H9 (cell line): Measurements from ENCODE around the gene KIAA1549. TPM values are rescaled to one million over a fixed set of nuclear protein-coding genes. Genes with fewer than 3 reads are reported as not detected.

Experiments
- DNase-seq: peaks from one replicate; pipeline ENCODE4 v3.0.0-alpha.2; 2017
- H2AFZ ChIP-seq: one replicate; pipeline ENCODE4 v1.6.1; 2013; ENCODE audit warnings: mild to moderate bottlenecking, low read length, control low read depth, moderate library complexity
- H2AK5ac ChIP-seq: 2 replicates; pipeline ENCODE4 v1.6.1; 2013; ENCODE audit warnings: low read length, control low read depth, mixed read lengths; ENCODE audit not compliant: insufficient read length
- H2BK120ac ChIP-seq: one replicate; pipeline ENCODE4 v1.6.1; 2013; ENCODE audit warnings: low read depth, mild to moderate bottlenecking, low read length, control low read depth, inconsistent platforms; ENCODE audit not compliant: poor library complexity, severe bottlenecking
- H2BK12ac ChIP-seq: 2 replicates; pipeline ENCODE4 v1.6.1; 2013; ENCODE audit warnings: low read length, control low read depth, mixed read lengths, low read depth; ENCODE audit not compliant: insufficient read length
- H2BK15ac ChIP-seq: 2 replicates; pipeline ENCODE4 v1.6.1; 2013; ENCODE audit warnings: low read depth, low read length, control low read depth
- H2BK20ac ChIP-seq: one replicate; pipeline ENCODE4 v1.6.1; 2013; ENCODE audit warnings: low read depth, mild to moderate bottlenecking, low read length, control low read depth, inconsistent platforms; ENCODE audit not compliant: poor library complexity, severe bottlenecking
- H2BK5ac ChIP-seq: 2 replicates; pipeline ENCODE4 v1.6.1; 2013; ENCODE audit warnings: low read length, control low read depth, mixed read lengths; ENCODE audit not compliant: insufficient read length
- H3K14ac ChIP-seq: 2 replicates; pipeline ENCODE4 v1.6.1; 2013; ENCODE audit warnings: low read length, control low read depth; ENCODE audit not compliant: insufficient read depth
- H3K18ac ChIP-seq: 2 replicates; pipeline ENCODE4 v1.6.1; 2013; ENCODE audit warnings: low read depth, mild to moderate bottlenecking, mixed read lengths, low read length, control low read depth; ENCODE audit not compliant: insufficient read length
- H3K23ac ChIP-seq: 2 replicates; pipeline ENCODE4 v1.6.1; 2013; ENCODE audit warnings: low read length, control low read depth, mixed read lengths, low read depth; ENCODE audit not compliant: insufficient read length
- H3K23me2 ChIP-seq: 2 replicates; pipeline ENCODE4 v1.6.1; 2013; ENCODE audit warnings: low read depth, mild to moderate bottlenecking, mixed read lengths, low read length, control low read depth; ENCODE audit not compliant: insufficient read length, poor library complexity, severe bottlenecking
- H3K27ac ChIP-seq: 2 replicates; pipeline ENCODE4 v1.5.1; 2013; ENCODE audit warnings: low read length, control low read depth, mixed read lengths, low read depth; ENCODE audit not compliant: insufficient read length
- H3K27me3 ChIP-seq: 2 replicates; pipeline ENCODE4 v1.6.1; 2013; ENCODE audit warnings: low read length, control low read depth, inconsistent platforms; ENCODE audit not compliant: insufficient read depth
- H3K4ac ChIP-seq: 2 replicates; pipeline ENCODE4 v1.6.1; 2013; ENCODE audit warnings: low read depth, mild to moderate bottlenecking, control low read depth, inconsistent platforms, low read length, moderate library complexity
- H3K4me1 ChIP-seq: 2 replicates; pipeline ENCODE4 v1.6.1; 2013; ENCODE audit warnings: low read length, control low read depth, inconsistent platforms; ENCODE audit not compliant: insufficient read depth
- H3K4me2 ChIP-seq: 2 replicates; pipeline ENCODE4 v1.6.1; 2013; ENCODE audit warnings: low read length, control low read depth, mixed read lengths; ENCODE audit not compliant: insufficient read length, insufficient read depth
- H3K56ac ChIP-seq: 2 replicates; pipeline ENCODE4 v1.6.1; 2013; ENCODE audit warnings: low read depth, mild to moderate bottlenecking, mixed read lengths, low read length, control low read depth; ENCODE audit not compliant: insufficient read length
- H3K79me1 ChIP-seq: 2 replicates; pipeline ENCODE4 v1.6.1; 2013; ENCODE audit warnings: low read depth, mild to moderate bottlenecking, moderate library complexity, low read length, control low read depth, inconsistent platforms; ENCODE audit not compliant: insufficient read depth, poor library complexity, severe bottlenecking
- H3K79me2 ChIP-seq: 2 replicates; pipeline ENCODE4 v1.6.1; 2013; ENCODE audit warnings: low read length, control low read depth, inconsistent platforms; ENCODE audit not compliant: insufficient read depth
- H3K9ac ChIP-seq: 2 replicates; pipeline ENCODE4 v1.6.1; 2013; ENCODE audit warnings: low read length, control low read depth, mixed read lengths; ENCODE audit not compliant: insufficient read length; ENCODE audit errors: extremely low read depth
- H3K9me3 ChIP-seq: one replicate; pipeline ENCODE4 v1.6.1; 2013; ENCODE audit warnings: low read depth, low read length, inconsistent platforms; ENCODE audit not compliant: control insufficient read depth
- H3T11ph ChIP-seq: one replicate; pipeline ENCODE4 v1.6.1; 2013; ENCODE audit warnings: mild to moderate bottlenecking, low read length, control low read depth, inconsistent platforms
- H4K20me1 ChIP-seq: one replicate; pipeline ENCODE4 v1.6.1; 2013; ENCODE audit not compliant: control insufficient read depth, insufficient read length, insufficient read depth
- H4K5ac ChIP-seq: 2 replicates; pipeline ENCODE4 v1.6.1; 2013; ENCODE audit warnings: low read depth, mild to moderate bottlenecking, mixed read lengths, low read length, control low read depth; ENCODE audit not compliant: insufficient read length
- H4K8ac ChIP-seq: replicated peaks from 2 replicates; pipeline ENCODE4 v1.6.1; 2013; ENCODE audit warnings: low read length, control low read depth, mixed read lengths, low read depth; ENCODE audit not compliant: insufficient read length
- H4K91ac ChIP-seq: 2 replicates; pipeline ENCODE4 v1.6.1; 2013; ENCODE audit warnings: low read depth, mild to moderate bottlenecking, moderate library complexity, mixed read lengths, low read length, control low read depth; ENCODE audit not compliant: insufficient read length
- H3K27ac Mint-ChIP-seq, 3 experiments: 2 replicates in 2 of 3; 3 replicates in 1 of 3; pipeline ENCODE4 v1.8.0; 2020 to 2021; ENCODE audit warnings: mixed read lengths in 3 of 3, mild to moderate bottlenecking in 1 of 3, moderate library complexity in 1 of 3
- H3K27me3 Mint-ChIP-seq: 2 replicates; pipeline ENCODE4 v1.8.0; 2021; ENCODE audit warnings: low read depth, mild to moderate bottlenecking, moderate library complexity, mixed read lengths
- H3K36me3 Mint-ChIP-seq, 3 experiments: 2 replicates in 2 of 3; 3 replicates in 1 of 3; pipeline ENCODE4 v1.8.0; 2020 to 2021; ENCODE audit warnings: low read depth in 3 of 3, mixed read lengths in 3 of 3; ENCODE audit not compliant: insufficient read depth in 1 of 3
- H3K4me1 Mint-ChIP-seq, 2 experiments: 2 replicates each; pipeline ENCODE4 v1.8.0; 2020; ENCODE audit warnings: mixed read lengths in 2 of 2
- H3K4me3 Mint-ChIP-seq, 2 experiments: 2 replicates in 1 of 2; 3 replicates in 1 of 2; pipeline ENCODE4 v1.8.0; 2020 to 2021; ENCODE audit warnings: mild to moderate bottlenecking in 2 of 2, mixed read lengths in 2 of 2, moderate library complexity in 1 of 2
- H3K9me3 Mint-ChIP-seq, 2 experiments: 2 replicates in 1 of 2; 3 replicates in 1 of 2; pipeline ENCODE4 v1.8.0; 2020; ENCODE audit warnings: mild to moderate bottlenecking in 2 of 2, mixed read lengths in 2 of 2, moderate library complexity in 1 of 2
- CTCF ChIP-seq: fragments of 200-600 bp; sonication (generic); conservative IDR thresholded peaks from 3 replicates; pipeline ENCODE4 v1.8.0; 2021; ENCODE audit warnings: antibody characterized with exemption, mild to moderate bottlenecking
- WGBS: extraction: QIAGEN DNeasy Blood & Tissue Kit; methylation state at CpG from one replicate; pipeline ENCODE4 v1.1.7; 2013; ENCODE audit warnings: missing lambda C conversion rate, low lambda C conversion rate, mixed read lengths; ENCODE audit not compliant: insufficient read length; ENCODE audit errors: extremely low coverage; 5-methylcytosine and 5-hydroxymethylcytosine counted together
- total RNA-seq: library from RNA; stranded (reverse); gene quantifications from 2 replicates; pipeline ENCODE4 v1.2.1, GENCODE V29; 2021

The KIAA1549 gene
- total RNA-seq, 1 experiment from 2014 or later = 11.9 TPM

- H2BK120ac ChIP-seq = no peak overlapping the region
- H3T11ph ChIP-seq = no peak overlapping the region
- peaks cover 10 to 30% (median 23%) of the 10 kb centered on the region in 3 experiments; a peak in 5 of 7 replicates for H3K36me3 Mint-ChIP-seq
- no peaks in the 10 kb centered on the region for H3K4me1 ChIP-seq
- no peak overlapping the region for H3K9ac ChIP-seq
- no peak overlapping the region for H3K4me2 ChIP-seq
- no peak overlapping the region for H3K14ac ChIP-seq
- no peak overlapping the region for H4K91ac ChIP-seq
- H4K8ac ChIP-seq = no peak overlapping the region
- no peaks in the 10 kb centered on the region for H4K20me1 ChIP-seq
- no peak overlapping the region for H4K5ac ChIP-seq
- no peak overlapping the region for H2AK5ac ChIP-seq
- H2BK12ac ChIP-seq = no peak overlapping the region
- peaks cover 8 to 13% of the 10 kb centered on the region in 2 experiments for H3K4me1 Mint-ChIP-seq
- no peaks in the 10 kb centered on the region for H3K79me2 ChIP-seq
- H3K18ac ChIP-seq = no peak overlapping the region
- no peak overlapping the region for H3K4ac ChIP-seq
- WGBS = no CpG with 5 or more reads among the region's 5 CpGs
- H3K27me3 ChIP-seq = no peaks in the 10 kb centered on the region
- no peaks in the 10 kb centered on the region for H3K23me2 ChIP-seq
- H2AFZ ChIP-seq = no peak overlapping the region
- no peaks in the 10 kb centered on the region for H3K27me3 Mint-ChIP-seq
- no peak overlapping the region for H3K23ac ChIP-seq
- no peaks in the 10 kb centered on the region for H3K9me3 Mint-ChIP-seq
- H3K27ac Mint-ChIP-seq = peak overlapping the region in 1 of 3 experiments; percentile 77; a peak in 2 of 7 replicates
- DNase-seq = no peak
- no peaks in the 10 kb centered on the region for H3K9me3 ChIP-seq
- H3K79me1 ChIP-seq = no peaks in the 10 kb centered on the region
- no peak overlapping the region for H3K27ac ChIP-seq
- H2BK20ac ChIP-seq = no peak overlapping the region
- no peak overlapping the region for H3K56ac ChIP-seq
- H2BK15ac ChIP-seq = no peak overlapping the region
- no peak for TF ChIP-seq CTCF
- H3K4me3 Mint-ChIP-seq = no peak overlapping the region
- H2BK5ac ChIP-seq = no peak overlapping the region
Observed at GRCh38 chr7:138891446-138891810, 89.8 kb downstream of the KIAA1549 start.
